OCI-LY7 (cell line): ENCODE measurements around the gene SBF1. TPM values are rescaled to one million over a fixed set of nuclear protein-coding genes. Genes with fewer than 3 reads are reported as not detected.
A peak's percentile ranks its signal among the peaks of the same experiment; 100 is the strongest.

Experiments
- BruUV-seq: library from RNA; stranded (reverse); fragments of 400-500 nt; replicated peaks from 2 replicates; lab custom pipeline; 2021; lab: Mats Ljungman, UMichigan
- CTCF ChIA-PET: fragments of 300-600 bp; sonication (Branson Sonifier 250); formaldehyde crosslinking; loops from one replicate; lab custom pipeline; 2022; ENCODE audit warnings: antibody characterized with exemption; ENCODE audit not compliant: unreplicated experiment; lab: Charles Lee
- POLR2A ChIA-PET: fragments of 300-600 bp; sonication (Branson Sonifier 250); formaldehyde crosslinking; loops from one replicate; lab custom pipeline; 2022; ENCODE audit warnings: antibody characterized with exemption; lab: Charles Lee
- DNase-seq: peaks from one replicate; pipeline ENCODE4 v3.0.0-alpha.2; 2015; ENCODE audit warnings: low spot score
- H2AFZ ChIP-seq: fragments of 200-600 bp; sonication (generic), shearing (Covaris generic); 2 replicates; pipeline ENCODE4 v1.6.1; 2014; ENCODE audit warnings: mild to moderate bottlenecking, antibody characterized with exemption, low read length, moderate library complexity
- H3K27ac ChIP-seq: fragments of 200-600 bp; sonication (generic); 2 replicates; pipeline ENCODE4 v1.5.1; 2014; ENCODE audit warnings: mixed run types, low read depth, mild to moderate bottlenecking, moderate library complexity, low read length, inconsistent platforms; ENCODE audit not compliant: poor library complexity, severe bottlenecking
- H3K36me3 ChIP-seq: fragments of 200-600 bp; sonication (generic); 2 replicates; pipeline ENCODE4 v1.6.1; 2014; ENCODE audit warnings: mild to moderate bottlenecking, antibody characterized with exemption, low read length, moderate library complexity, mixed read lengths; ENCODE audit not compliant: insufficient read depth
- H3K4me1 ChIP-seq: fragments of 200-600 bp; sonication (generic); 2 replicates; pipeline ENCODE4 v1.5.1; 2014; ENCODE audit warnings: mild to moderate bottlenecking, low read length; ENCODE audit not compliant: insufficient read depth, poor library complexity, severe bottlenecking
- H3K4me2 ChIP-seq: fragments of 200-600 bp; sonication (generic); 2 replicates; pipeline ENCODE4 v1.6.1; 2014; ENCODE audit warnings: mild to moderate bottlenecking, low read length
- H3K4me3 ChIP-seq: fragments of 200-600 bp; sonication (generic); 2 replicates; pipeline ENCODE4 v1.5.1; 2014; ENCODE audit warnings: mild to moderate bottlenecking, low read depth, low read length; ENCODE audit not compliant: poor library complexity, severe bottlenecking
- H3K79me2 ChIP-seq: fragments of 200-600 bp; sonication (generic); 2 replicates; pipeline ENCODE4 v1.6.1; 2016; ENCODE audit warnings: low read depth, mild to moderate bottlenecking, low read length, moderate library complexity, mixed read lengths; ENCODE audit not compliant: insufficient read depth
- H3K9me2 ChIP-seq: fragments of 200-600 bp; sonication (generic); 2 replicates; pipeline ENCODE4 v1.6.1; 2016; ENCODE audit warnings: mild to moderate bottlenecking, low read length, mixed read lengths; ENCODE audit not compliant: insufficient read depth
- H3K9me3 ChIP-seq: fragments of 200-600 bp; sonication (generic); 2 replicates; pipeline ENCODE4 v1.6.1; 2014; ENCODE audit warnings: mild to moderate bottlenecking, mixed run types, low read length, mixed read lengths
- H4K20me1 ChIP-seq: fragments of 200-600 bp; sonication (generic); 2 replicates; pipeline ENCODE4 v1.6.1; 2014; ENCODE audit warnings: mild to moderate bottlenecking, antibody characterized with exemption, low read length, moderate library complexity, mixed read lengths; ENCODE audit not compliant: insufficient read depth
- CTCF ChIP-seq: fragments of 200-600 bp; sonication (generic); conservative IDR thresholded peaks from 2 replicates; pipeline ENCODE4 v1.5.1; 2014; ENCODE audit warnings: mild to moderate bottlenecking, antibody characterized with exemption, low read length, moderate library complexity, mixed read lengths
- EZH2phosphoT487 ChIP-seq: fragments of 200-600 bp; sonication (generic); IDR thresholded peaks from 2 replicates; pipeline ENCODE4 v1.6.1; 2018; ENCODE audit warnings: low read depth, borderline replicate concordance, mild to moderate bottlenecking, mixed run types, antibody characterized with exemption, low read length, moderate library complexity, mixed read lengths
- intact Hi-C: fragments of 100-400 bp; cut with micrococcal nuclease; formaldehyde crosslinking; loops from one replicate; pipeline ENCODE4 v1.10.0; 2022; ENCODE audit not compliant: unreplicated experiment
- total RNA-seq, 2 experiments: library from RNA; depleted of rRNA in 1 of 2; stranded (reverse); fragments of >200 nt in 1 of 2; shearing (Covaris generic) in 1 of 2; gene quantifications; 2 replicates each; pipeline ENCODE4 v1.2.3, GENCODE V29; 2014 to 2022

SBF1 gene
- total RNA-seq, 2 experiments from 2014 or later, result 177 to 181 TPM

- TSS peak; percentile 53 for BruUV-seq
- DNase-seq, result no peak
- intact Hi-C loops, result no loop called here
These were observed 48.1 kb upstream of the SBF1 start for GRCh38 chr22:50522806-50523438.

GRCh38 chr22:50522208-50522805 lies 47.5 kb upstream of the SBF1 start:
- no peak overlapping the region for H3K4me2 ChIP-seq
- peaks cover 13% of the 10 kb centered on the region for H3K4me1 ChIP-seq
- peaks cover 4% of the 10 kb centered on the region; the same call in 1 of the 2 replicates for H3K79me2 ChIP-seq
- BruUV-seq, result no TSS peak
- DNase-seq, result no peak
- intact Hi-C loops, result no loop called here
- no peak for TF ChIP-seq EZH2phosphoT487
- TF ChIP-seq CTCF, result no peak
- H4K20me1 ChIP-seq, result no peaks in the 10 kb centered on the region
- no peaks in the 10 kb centered on the region for H3K9me2 ChIP-seq
- no peaks in the 10 kb centered on the region for H3K9me3 ChIP-seq
- H3K4me3 ChIP-seq, result no peak overlapping the region
- peaks cover 78% of the 10 kb centered on the region for H3K36me3 ChIP-seq
- no peak overlapping the region for H3K27ac ChIP-seq
- POLR2A ChIA-PET, result interaction anchor here (0.6 to 1.3 kb wide), 3 partner anchors 14 to 597 kb away, joined by 3 to 4 read pairs (median 4); partner anchors contain the start of genes LMF2 and NCAPH2
- H2AFZ ChIP-seq, result no peak overlapping the region
- CTCF ChIA-PET, result interaction anchor here (0.5 to 0.6 kb wide), 3 partner anchors 11 to 49 kb away, joined by 3 to 9 read pairs (median 5); no protein-coding TSS in a partner anchor

More at GRCh38 chr22:50522806-50523438, 48.1 kb upstream of the SBF1 start:
- CTCF ChIA-PET, result interaction anchor here (0.6 kb wide), 2 partner anchors 38 to 50 kb away, joined by 3 to 9 read pairs; no protein-coding TSS in a partner anchor
- Histone ChIP-seq H4K20me1 (no peaks in the 10 kb centered on the region), H2AFZ (no peak overlapping the region), H3K9me3 (no peaks in the 10 kb centered on the region), H3K4me3 (no peak overlapping the region), H3K36me3 (peaks cover 72% of the 10 kb centered on the region), H3K79me2 (peaks cover 4% of the 10 kb centered on the region; the same call in 1 of the 2 replicates), H3K4me2 (no peak overlapping the region), H3K4me1 (peaks cover 16% of the 10 kb centered on the region), H3K27ac (no peak overlapping the region), H3K9me2 (no peaks in the 10 kb centered on the region)
- TF ChIP-seq EZH2phosphoT487 (no peak), CTCF (no peak)
- POLR2A ChIA-PET, result interaction anchor here (0.6 to 1.3 kb wide), 3 partner anchors 15 to 598 kb away, joined by 3 to 4 read pairs (median 4); partner anchors contain the start of genes LMF2 and NCAPH2

- POLR2A ChIA-PET, result interaction anchor here (0.5 kb wide), 1 partner anchor 39 kb away, joined by 4 read pairs; no protein-coding TSS in a partner anchor
These were observed 46.9 kb upstream of the SBF1 start for GRCh38 chr22:50521710-50522109.

More at GRCh38 chr22:50521710-50522109, 46.9 kb upstream of the SBF1 start:
- CTCF ChIA-PET, result no interaction called here
- H3K4me1 ChIP-seq, result peaks cover 10% of the 10 kb centered on the region
- no peak overlapping the region for H2AFZ ChIP-seq
- H3K4me3 ChIP-seq, result no peak overlapping the region
- peaks cover 4% of the 10 kb centered on the region; the same call in 1 of the 2 replicates for H3K79me2 ChIP-seq
- TF ChIP-seq CTCF (no peak), EZH2phosphoT487 (no peak)
- H4K20me1 ChIP-seq, result no peaks in the 10 kb centered on the region
- BruUV-seq, result no TSS peak
- H3K36me3 ChIP-seq, result peaks cover 84% of the 10 kb centered on the region
- no peak overlapping the region for H3K27ac ChIP-seq
- H3K4me2 ChIP-seq, result no peak overlapping the region
- no peaks in the 10 kb centered on the region for H3K9me2 ChIP-seq
- intact Hi-C loops, result no loop called here
- no peak for DNase-seq
- H3K9me3 ChIP-seq, result no peaks in the 10 kb centered on the region
